ENCODE measurements around the gene ATP8B3. TPM values are rescaled to one million over a fixed set of nuclear protein-coding genes. Genes with fewer than 3 reads are reported as not detected.

The ATP8B3 gene
- total and polyA plus RNA-seq, 9 of the 15 experiments (the other 6 are each of a cell fraction or from before 2014, with no cell fraction given), result 1.2 to 12.3 (median 3.8) TPM

GRCh38 chr19:1824252-1824622 is 12.2 kb upstream of the ATP8B3 start:
- POLR2A ChIA-PET, result interaction anchor here (1.6 kb wide), 1 partner anchor 8 kb away, joined by 5 read pairs; no protein-coding TSS in a partner anchor
- TF ChIP-seq ATF1 (CRISPR knock-in tag; IDR thresholded peaks at IDR 0.05) (no peak), ATF1 (tag; IDR thresholded peaks at IDR 0.05) (peak; percentile 31), POLR2G (IDR thresholded peaks at IDR 0.05; ENCODE audit: low read depth, low read length) (peak; percentile 52; the same call in 1 of the 2 replicates), ZBTB33 (CRISPR knock-in tag; IDR thresholded peaks at IDR 0.05) (peak; percentile 81), ZFX (CRISPR knock-in tag; IDR thresholded peaks at IDR 0.05) (peak; percentile 43), TBL1XR1 (IDR thresholded peaks at IDR 0.05; ENCODE audit: low read length in 2 of 2) (no peak), GABPA (tag; conservative IDR thresholded peaks at IDR 0.05; ENCODE audit: low read depth) (peak; percentile 55), L3MBTL2 (IDR thresholded peaks at IDR 0.05) (peak; percentile 41; the same call in 1 of the 2 replicates), ZNF592 (IDR thresholded peaks at IDR 0.05) (peak; percentile 63; the same call in 1 of the 2 replicates), SREBF1 (IDR thresholded peaks at IDR 0.05; ENCODE audit: borderline replicate concordance, low read depth, low read length) (no peak), XRCC4 (IDR thresholded peaks at IDR 0.05; ENCODE audit: extremely low read depth, insufficient read depth, insufficient read length) (no peak)

More at GRCh38 chr19:1824252-1824622, 12.2 kb upstream of the ATP8B3 start:
- Histone ChIP-seq H3K9me1 (ENCODE audit: control insufficient read depth, insufficient read depth, low read length) (no peaks in the 10 kb centered on the region), H3K36me3 (ENCODE audit: control insufficient read depth, insufficient read depth, low read length) (peaks cover 86% of the 10 kb centered on the region; the same call in 2 of the 3 replicates), H2AFZ (ENCODE audit: low read depth, low read length) (no peak overlapping the region), H3K4me3 (no peak overlapping the region), H3K79me2 (ENCODE audit: control insufficient read depth, insufficient read depth, low read length) (peaks cover 43% of the 10 kb centered on the region), H3K9me3 (replicated peaks; ENCODE audit: control insufficient read depth, insufficient read depth, low read depth, low read length) (no peaks in the 10 kb centered on the region), H3K4me2 (ENCODE audit: insufficient read depth, low read length) (no peak overlapping the region), H3K4me1 (replicated peaks in 1 of 2; ENCODE audit: control insufficient read depth in 2 of 2, insufficient read depth in 2 of 2, low read length in 2 of 2) (peaks cover 11 to 64% of the 10 kb centered on the region in 2 experiments), H3K27me3 (ENCODE audit: control insufficient read depth in 2 of 2, insufficient read depth in 2 of 2, low read length in 2 of 2) (no peaks in the 10 kb centered on the region), H3K27ac (ENCODE audit: extremely low read depth, low read depth, low read length) (0 out of 3 replicates have a peak overlapping the region, but pooled peaks have one; percentile 20), H3K9ac (ENCODE audit: insufficient read depth in 1 of 2, low read depth in 2 of 2, low read length in 2 of 2) (peak overlapping the region; percentile 7 to 63), H4K20me1 (replicated peaks; ENCODE audit: control insufficient read depth, insufficient read depth, low read length) (no peaks in the 10 kb centered on the region)
- FAIRE-seq (no peak), DNase-seq (ENCODE audit: extremely low read depth in 1 of 4, low spot score in 3 of 4) (peak in 1 of 4 experiments; percentile 41), ATAC-seq (no peak)
- intact Hi-C loops (cut with micrococcal nuclease) (no loop called here), in situ Hi-C loops (cut with MboI) (no loop called here)
- BruUV-seq (replicated peaks), result TSS peak; percentile 32
- WGBS (ENCODE audit: insufficient coverage, low coverage, missing lambda C conversion rate), result 64% methylated on average over 14 of the region's 14 CpGs
- CTCF ChIA-PET (ENCODE audit: low intra/inter-chr PET ratio), result interaction anchor here (2.3 kb wide), 1 partner anchor 152 kb away, joined by 12 read pairs; no protein-coding TSS in a partner anchor
